Neural cell (in vitro differentiated cells): Measurements from ENCODE around the gene TNFRSF4.

Source experiments
- CTCF ChIP-seq: fragments of 450-650 bp; IDR thresholded peaks from 2 replicates; pipeline ENCODE4 v1.5.1; 2014; ENCODE audit warnings: antibody characterized with exemption, mild to moderate bottlenecking, moderate library complexity; ENCODE audit not compliant: poor library complexity, severe bottlenecking
- EP300 ChIP-seq: fragments of 450-650 bp; conservative IDR thresholded peaks from 2 replicates; pipeline ENCODE4 v1.6.1; 2014; ENCODE audit warnings: antibody characterized with exemption, mild to moderate bottlenecking, moderate library complexity; ENCODE audit not compliant: poor library complexity, severe bottlenecking
- EZH2 ChIP-seq: fragments of 200-600, 300-800 bp; shearing (Covaris generic), sonication (generic); IDR thresholded peaks from 2 replicates; pipeline ENCODE4 v1.6.1; 2014; ENCODE audit warnings: antibody characterized with exemption, low read length, borderline replicate concordance, mild to moderate bottlenecking; ENCODE audit not compliant: insufficient read depth, poor library complexity, severe bottlenecking
- POLR2AphosphoS5 ChIP-seq: IDR thresholded peaks from 2 replicates; pipeline ENCODE4 v1.6.1; 2012
- RAD21 ChIP-seq: fragments of 450-650 bp; conservative IDR thresholded peaks from 2 replicates; pipeline ENCODE4 v1.6.1; 2014; ENCODE audit warnings: antibody characterized with exemption, mild to moderate bottlenecking, moderate library complexity
- REST ChIP-seq: IDR thresholded peaks from 2 replicates; pipeline ENCODE4 v1.6.1; 2012; ENCODE audit warnings: borderline replicate concordance
- SMC3 ChIP-seq: fragments of 450-650 bp; conservative IDR thresholded peaks from 2 replicates; pipeline ENCODE4 v1.6.1; 2014; ENCODE audit warnings: antibody characterized with exemption, mild to moderate bottlenecking, moderate library complexity; ENCODE audit not compliant: poor library complexity

- no peak for TF ChIP-seq REST
- no peak for TF ChIP-seq CTCF
- no peak for TF ChIP-seq POLR2AphosphoS5
- no peak for TF ChIP-seq EP300
- TF ChIP-seq RAD21, result no peak
- TF ChIP-seq EZH2, result no peak
- TF ChIP-seq SMC3, result no peak
These were observed 17.3 kb downstream of the TNFRSF4 start for GRCh38 chr1:1196431-1197187.
